GM13977 (cell line): Measurements from ENCODE around the gene XPR1.

Experiments used
- DNase-seq: peaks from one replicate; pipeline ENCODE4 v3.0.0; 2012; ENCODE audit warnings: low spot score
- in situ Hi-C: fragments of 300-500 bp; cut with MboI; formaldehyde crosslinking; loops from one replicate; pipeline ENCODE4 v1.12.0; 2022; ENCODE audit warnings: low sequenced_read_pairs, low pct_unique_long_range_greater_than_20kb, mixed read lengths, inconsistent platforms; ENCODE audit not compliant: unreplicated experiment
- TF ChIP-seq, protein P1 (sequence below): IDR thresholded peaks from 2 replicates; pipeline ENCODE4 v1.5.1; 2012; ENCODE audit warnings: mild to moderate bottlenecking, control low read depth; ENCODE audit not compliant: insufficient read depth; ENCODE audit errors: extremely low read depth, missing control alignments

Gene XPR1

DNA sequence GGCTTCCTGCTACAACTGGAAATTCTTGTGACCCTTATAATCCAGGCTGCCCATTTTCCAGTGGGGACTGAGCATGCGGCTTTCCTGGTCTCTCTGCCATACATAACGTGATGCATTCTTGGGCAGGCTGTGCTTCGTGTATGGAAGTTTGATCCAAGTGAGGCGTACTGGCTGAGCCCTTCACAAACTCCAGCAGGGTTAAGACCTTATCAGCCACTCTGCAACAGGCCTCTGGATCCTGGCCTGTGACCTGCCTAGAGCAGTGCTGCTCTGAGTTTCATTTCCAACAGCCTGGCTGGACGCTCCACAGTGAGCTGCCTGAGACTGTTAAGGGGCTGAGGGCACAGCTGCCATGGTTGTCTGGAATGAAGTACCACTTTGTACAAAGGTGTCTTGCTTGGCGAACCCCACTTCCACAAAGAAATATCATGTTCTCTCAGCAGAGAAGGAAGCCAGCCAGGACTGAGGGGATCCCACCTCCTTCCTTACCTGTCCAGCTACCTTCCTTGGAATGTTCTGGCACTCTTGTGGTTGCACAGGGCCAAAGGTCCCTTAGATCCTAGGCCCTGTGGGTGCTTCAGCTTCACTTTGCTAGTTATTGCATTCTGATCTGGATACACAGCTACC, 28.5 kb upstream of the XPR1 start:
- TF ChIP-seq, protein P1, sequence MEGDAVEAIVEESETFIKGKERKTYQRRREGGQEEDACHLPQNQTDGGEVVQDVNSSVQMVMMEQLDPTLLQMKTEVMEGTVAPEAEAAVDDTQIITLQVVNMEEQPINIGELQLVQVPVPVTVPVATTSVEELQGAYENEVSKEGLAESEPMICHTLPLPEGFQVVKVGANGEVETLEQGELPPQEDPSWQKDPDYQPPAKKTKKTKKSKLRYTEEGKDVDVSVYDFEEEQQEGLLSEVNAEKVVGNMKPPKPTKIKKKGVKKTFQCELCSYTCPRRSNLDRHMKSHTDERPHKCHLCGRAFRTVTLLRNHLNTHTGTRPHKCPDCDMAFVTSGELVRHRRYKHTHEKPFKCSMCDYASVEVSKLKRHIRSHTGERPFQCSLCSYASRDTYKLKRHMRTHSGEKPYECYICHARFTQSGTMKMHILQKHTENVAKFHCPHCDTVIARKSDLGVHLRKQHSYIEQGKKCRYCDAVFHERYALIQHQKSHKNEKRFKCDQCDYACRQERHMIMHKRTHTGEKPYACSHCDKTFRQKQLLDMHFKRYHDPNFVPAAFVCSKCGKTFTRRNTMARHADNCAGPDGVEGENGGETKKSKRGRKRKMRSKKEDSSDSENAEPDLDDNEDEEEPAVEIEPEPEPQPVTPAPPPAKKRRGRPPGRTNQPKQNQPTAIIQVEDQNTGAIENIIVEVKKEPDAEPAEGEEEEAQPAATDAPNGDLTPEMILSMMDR = no peak
- no peak for DNase-seq
- in situ Hi-C loops = no loop called here

DNA sequence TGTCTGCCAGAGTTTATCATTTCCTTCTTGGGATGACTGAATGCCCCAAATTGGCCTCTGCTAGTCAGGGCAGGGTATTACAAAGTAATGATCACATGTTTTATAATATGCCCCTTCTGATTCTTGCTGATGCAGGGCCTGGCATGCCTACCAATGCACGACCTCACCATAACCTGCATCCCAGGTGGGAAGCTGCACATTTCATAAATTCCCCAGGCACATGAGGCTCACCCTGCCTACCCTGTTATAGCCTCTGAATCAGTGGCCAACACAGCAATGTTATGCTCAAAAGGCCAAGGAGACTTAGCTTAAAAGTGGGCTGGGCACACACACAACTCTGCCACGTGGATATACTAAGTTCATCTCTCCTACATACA, 28.0 kb upstream of the XPR1 start:
- TF ChIP-seq, protein P1 = no peak
- in situ Hi-C loops = no loop called here
- no peak for DNase-seq

DNA sequence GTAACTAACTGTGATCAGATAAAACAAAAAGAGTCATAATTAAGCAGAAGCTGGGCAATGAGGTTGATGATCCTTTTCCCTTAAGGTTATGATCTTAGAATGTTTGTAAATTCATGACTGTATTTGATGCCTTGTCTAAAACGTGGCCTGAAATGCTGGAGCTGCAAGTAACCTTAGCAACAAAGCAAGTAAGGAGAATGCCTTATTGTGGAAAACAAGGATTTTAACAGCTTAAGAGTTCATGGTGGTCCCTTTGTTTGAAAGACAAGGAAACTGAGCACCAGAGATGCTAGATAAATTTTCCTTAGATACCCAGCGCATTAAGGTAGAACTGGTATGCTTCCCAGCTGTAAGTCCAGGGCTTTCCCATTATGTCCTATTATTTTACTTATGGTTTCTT, 25.7 kb upstream of the XPR1 start:
- in situ Hi-C loops = no loop called here
- no peak for DNase-seq
- TF ChIP-seq, protein P1 = no peak

DNA sequence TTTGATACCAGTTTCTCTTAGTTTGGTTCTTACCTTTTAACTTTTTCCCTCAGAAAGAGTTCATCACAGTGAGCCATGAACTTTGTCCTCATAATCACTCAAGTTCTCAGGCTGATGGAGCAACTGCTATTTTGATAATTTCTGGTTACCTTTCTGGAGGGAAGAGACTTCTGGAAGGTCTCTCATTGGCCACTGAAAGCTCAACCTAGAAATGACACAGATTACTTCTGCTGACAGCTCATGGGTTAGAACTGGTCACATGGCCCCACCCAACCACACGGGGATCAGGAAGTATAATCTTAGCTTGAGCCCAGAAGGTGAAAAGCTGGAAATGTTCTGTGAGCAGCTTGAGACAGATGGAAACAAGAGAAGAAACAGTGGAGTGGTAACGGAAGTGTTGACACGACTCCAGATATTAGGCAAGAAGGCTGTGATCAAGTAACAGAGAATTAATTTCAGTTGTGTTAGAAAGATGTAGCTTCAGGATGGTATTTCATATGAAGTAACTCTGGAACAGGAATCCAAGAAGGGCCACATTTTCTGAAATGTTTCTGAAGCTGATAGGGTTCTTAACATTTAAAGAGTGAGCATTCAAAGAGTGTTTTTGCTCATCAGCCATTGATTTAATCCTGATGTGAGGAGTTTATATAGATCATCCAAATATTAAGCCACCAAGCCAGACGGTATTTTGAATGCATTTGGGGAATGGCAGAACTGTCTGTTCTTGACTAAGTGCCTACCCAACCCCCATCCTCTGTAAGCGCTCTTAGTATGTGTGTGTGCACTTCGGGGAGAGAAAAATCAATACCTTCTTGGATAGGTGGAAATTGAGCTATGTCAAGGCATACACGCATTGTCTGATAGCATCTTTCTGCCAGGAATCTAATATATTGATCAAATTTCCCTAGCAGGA, 21.9 kb upstream of the XPR1 start:
- no peak for DNase-seq
- TF ChIP-seq, protein P1 = no peak
- in situ Hi-C loops = no loop called here

DNA sequence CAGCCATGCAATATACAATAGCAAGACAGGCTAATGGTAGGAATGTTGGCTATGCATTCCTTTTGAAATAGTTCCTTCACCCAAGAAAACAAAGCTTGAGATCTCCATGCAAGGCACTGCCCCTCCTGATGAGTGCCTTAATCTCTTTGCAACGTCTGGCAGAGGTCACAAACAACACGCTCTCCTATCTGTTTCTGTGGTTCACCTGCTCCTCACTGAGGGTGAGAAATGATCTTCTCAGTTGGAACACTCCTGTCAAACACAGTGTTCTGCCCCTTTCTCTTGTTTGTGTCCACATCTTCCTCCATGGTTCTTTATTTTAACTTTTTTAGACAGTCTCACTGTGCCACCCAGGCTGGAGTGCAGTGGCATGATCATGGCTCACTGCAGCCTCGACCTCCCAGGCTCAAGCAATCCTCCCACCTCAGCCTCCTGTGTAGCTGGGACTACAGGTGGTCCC, 21.2 kb upstream of the XPR1 start:
- in situ Hi-C loops = no loop called here

More for the DNA sequence above, 21.2 kb upstream of the XPR1 start:
- no peak for DNase-seq
- TF ChIP-seq, protein P1 = no peak
